Myocyte (in vitro differentiated cells): ENCODE measurements around the gene RNU7-1. TPM values are rescaled to one million over a fixed set of nuclear protein-coding genes. Genes with fewer than 3 reads are reported as not detected.
A peak's percentile ranks its signal among the peaks of the same experiment; 100 is the strongest.

ENCODE experiments used
- DNase-seq: peaks from one replicate; pipeline ENCODE4 v3.0.0-alpha.2; 2012; ENCODE audit warnings: low read depth
- total RNA-seq: library from RNA; depleted of rRNA; stranded (reverse); fragments of >200 nt; gene quantifications from 2 replicates; pipeline ENCODE4 v1.2.3, GENCODE V29; 2014

RNU7-1 gene
- total RNA-seq, 1 donor from 2014 or later: not detected

GRCh38 chr12:6936636-6937480 is 6.8 kb upstream of the RNU7-1 start:
- no peak for DNase-seq

GRCh38 chr12:6937481-6938352 is 5.9 kb upstream of the RNU7-1 start:
- DNase-seq: peak; percentile 91

- no peak for DNase-seq
Measured at GRCh38 chr12:6938353-6939190, 5.0 kb upstream of the RNU7-1 start.

GRCh38 chr12:6939191-6939540 is 4.5 kb upstream of the RNU7-1 start:
- DNase-seq: no peak

- DNase-seq: no peak
Measured at GRCh38 chr12:6941267-6941666, 2.3 kb upstream of the RNU7-1 start.

GRCh38 chr12:6941782-6942181 is 1.8 kb upstream of the RNU7-1 start:
- DNase-seq: no peak

GRCh38 chr12:6942331-6942665 is 1.3 kb upstream of the RNU7-1 start:
- no peak for DNase-seq

GRCh38 chr12:6943389-6943721 is 261 bp upstream of the RNU7-1 start:
- peak; percentile 91 for DNase-seq

GRCh38 chr12:6944381-6945186 is 968 bp downstream of the RNU7-1 start:
- DNase-seq: peak; percentile 93

GRCh38 chr12:6945613-6946012 is 2.0 kb downstream of the RNU7-1 start:
- no peak for DNase-seq

GRCh38 chr12:6946033-6946919 is 2.7 kb downstream of the RNU7-1 start:
- DNase-seq: no peak

- DNase-seq: no peak
Measured at GRCh38 chr12:6946920-6947374, 3.3 kb downstream of the RNU7-1 start.

GRCh38 chr12:6947615-6948014 is 4.0 kb downstream of the RNU7-1 start:
- no peak for DNase-seq

- no peak for DNase-seq
Measured at GRCh38 chr12:6948873-6949594, 5.4 kb downstream of the RNU7-1 start.

- no peak for DNase-seq
Measured at GRCh38 chr12:6950401-6950801, 6.8 kb downstream of the RNU7-1 start.

- no peak for DNase-seq
Measured at GRCh38 chr12:6950811-6951540, 7.4 kb downstream of the RNU7-1 start, which contains the start of gene PTPN6. PTPN6 (plus strand) TSS chr12:6951356; CDS start chr12:6951513, 157 bp downstream.

- DNase-seq: no peak
Measured at GRCh38 chr12:6951551-6952120, 8.0 kb downstream of the RNU7-1 start.
